DOHH2 (cell line): ENCODE data around the gene CCDC39.
"Not testable (repeated sequence)": the region's sequence is repeated elsewhere in the genome, so short reads cannot be mapped to it uniquely, and the experiment has no call there.

Source experiments
- H3F3A ChIP-seq: fragments of 200-600 bp; sonication (generic), shearing (Covaris generic); 2 replicates; pipeline ENCODE4 v1.6.0; 2016; ENCODE audit warnings: antibody characterized with exemption, mild to moderate bottlenecking; ENCODE audit not compliant: control insufficient read depth, insufficient read depth
- H3K27ac ChIP-seq: fragments of 200-600 bp; sonication (generic); 2 replicates; pipeline ENCODE4 v1.5.1; 2014; ENCODE audit warnings: low read depth, mild to moderate bottlenecking, low read length, moderate library complexity
- H3K27me3 ChIP-seq: fragments of 200-600 bp; sonication (generic); 2 replicates; pipeline ENCODE4 v1.6.1; 2014; ENCODE audit warnings: mild to moderate bottlenecking, low read length, mixed read lengths; ENCODE audit not compliant: control insufficient read depth
- H3K36me3 ChIP-seq: fragments of 200-600 bp; sonication (generic); 2 replicates; pipeline ENCODE4 v1.6.1; 2014; ENCODE audit warnings: mild to moderate bottlenecking, low read length, moderate library complexity, mixed read lengths; ENCODE audit not compliant: control insufficient read depth
- H3K4me1 ChIP-seq: fragments of 200-600 bp; sonication (generic); 2 replicates; pipeline ENCODE4 v1.6.1; 2014; ENCODE audit warnings: mild to moderate bottlenecking, low read length, mixed read lengths; ENCODE audit not compliant: control insufficient read depth
- H3K4me2 ChIP-seq: fragments of 200-600 bp; sonication (generic); 2 replicates; pipeline ENCODE4 v1.6.0; 2014; ENCODE audit warnings: mild to moderate bottlenecking, low read length, moderate library complexity
- H3K4me3 ChIP-seq: fragments of 200-600 bp; sonication (generic); 2 replicates; pipeline ENCODE4 v1.5.1; 2014; ENCODE audit warnings: mild to moderate bottlenecking, low read length, mixed read lengths
- H3K79me2 ChIP-seq: fragments of 200-600 bp; sonication (generic); 2 replicates; pipeline ENCODE4 v1.6.1; 2014; ENCODE audit warnings: mild to moderate bottlenecking, low read length, mixed read lengths; ENCODE audit not compliant: control insufficient read depth
- H3K9me2 ChIP-seq: fragments of 200-600 bp; sonication (generic); replicated peaks from 2 replicates; pipeline ENCODE4 v1.6.1; 2014; ENCODE audit warnings: mild to moderate bottlenecking, low read length, mixed read lengths; ENCODE audit not compliant: control insufficient read depth
- H3K9me3 ChIP-seq: fragments of 200-600 bp; sonication (generic); 2 replicates; pipeline ENCODE4 v1.6.1; 2014; ENCODE audit warnings: antibody characterized with exemption, low read length, mixed read lengths; ENCODE audit not compliant: control insufficient read depth, insufficient read depth
- H4K20me1 ChIP-seq: fragments of 200-600 bp; sonication (generic); 2 replicates; pipeline ENCODE4 v1.6.0; 2014; ENCODE audit warnings: low read depth, mild to moderate bottlenecking, antibody characterized with exemption, low read length, moderate library complexity; ENCODE audit not compliant: control insufficient read depth, insufficient read depth
- CTCF ChIP-seq: fragments of 200-600 bp; sonication (generic); IDR thresholded peaks from one replicate; pipeline ENCODE4 v1.5.1; 2014; ENCODE audit warnings: antibody characterized with exemption, mild to moderate bottlenecking, low read depth, low read length; ENCODE audit not compliant: poor library complexity, severe bottlenecking
- EZH2phosphoT487 ChIP-seq: fragments of 200-600 bp; sonication (generic); IDR thresholded peaks from 2 replicates; pipeline ENCODE4 v1.6.1; 2017; ENCODE audit warnings: borderline replicate concordance, mild to moderate bottlenecking, antibody characterized with exemption, low read length, moderate library complexity, mixed read lengths

The CCDC39 gene

DNA sequence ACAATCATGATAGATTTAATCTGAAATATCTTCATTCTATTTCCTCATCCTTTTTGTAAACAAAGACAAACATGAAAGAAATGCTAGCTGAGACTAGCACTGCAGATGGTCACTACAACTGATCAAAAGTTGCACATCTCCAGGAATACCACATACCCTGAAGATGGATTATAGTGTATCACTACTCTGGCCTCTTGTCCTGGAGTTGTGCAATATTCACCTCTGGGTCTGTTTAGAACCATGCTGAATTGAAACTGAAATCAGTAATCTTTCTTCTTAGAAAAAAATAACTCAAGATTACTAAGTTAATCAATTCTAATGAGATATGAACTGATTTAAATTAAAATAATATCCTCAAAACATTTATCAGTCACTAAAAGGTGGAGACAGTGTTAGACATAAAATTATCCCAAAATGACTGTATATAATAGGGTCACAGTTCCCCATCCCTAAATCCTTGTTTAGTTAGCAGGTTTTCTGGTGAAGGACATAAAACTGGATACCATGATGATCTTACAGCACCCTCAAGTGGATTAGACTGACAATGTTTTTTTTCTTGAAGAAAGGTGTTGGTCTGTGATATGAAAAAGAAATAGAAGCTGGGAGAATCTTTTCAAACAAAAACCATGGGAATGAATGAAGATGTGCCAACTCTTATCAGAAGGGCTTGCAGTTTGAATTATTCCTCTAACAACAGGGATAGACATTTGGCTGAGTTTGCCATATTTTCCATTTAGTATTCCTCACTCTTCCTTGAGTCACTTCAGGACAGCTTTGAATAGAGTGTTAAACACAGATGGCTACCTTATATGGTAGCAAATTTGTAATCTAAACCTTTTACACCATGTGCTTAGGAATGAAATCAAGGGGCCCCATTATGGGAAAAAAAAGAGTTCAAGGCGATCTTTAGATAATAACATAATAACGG lies 84.4 kb downstream of the CCDC39 start:
- no peaks in the 10 kb centered on the region for H3K79me2 ChIP-seq
- H3K9me2 ChIP-seq, result no peaks in the 10 kb centered on the region
- no peak overlapping the region for H3K4me2 ChIP-seq
- H3K36me3 ChIP-seq, result no peaks in the 10 kb centered on the region
- H3K4me3 ChIP-seq, result no peak overlapping the region
- no peaks in the 10 kb centered on the region for H4K20me1 ChIP-seq
- H3K27ac ChIP-seq, result no peak overlapping the region
- H3F3A ChIP-seq, result no peaks in the 10 kb centered on the region
- H3K4me1 ChIP-seq, result no peaks in the 10 kb centered on the region
- H3K27me3 ChIP-seq, result no peaks in the 10 kb centered on the region
- no peaks in the 10 kb centered on the region for H3K9me3 ChIP-seq
- TF ChIP-seq CTCF (peak; percentile 41), EZH2phosphoT487 (no peak)

DNA sequence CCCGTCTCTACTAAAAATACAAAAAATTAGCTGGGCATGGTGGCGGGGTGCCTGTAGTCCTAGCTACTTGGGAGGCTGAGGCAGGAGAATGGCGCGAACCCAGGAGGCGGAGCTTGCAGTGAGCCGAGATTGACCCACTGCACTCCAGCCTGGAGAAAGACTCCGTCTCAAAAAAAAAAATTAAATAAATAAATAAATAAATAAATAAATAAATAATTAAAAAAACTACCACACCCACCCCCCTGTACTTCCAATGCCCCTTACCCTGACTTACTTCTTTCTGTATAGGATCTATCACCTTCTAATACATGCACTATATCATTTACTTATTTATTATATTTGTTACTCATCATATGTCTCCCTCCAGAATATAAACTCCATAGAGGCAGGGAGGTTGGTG lies 85.7 kb downstream of the CCDC39 start:
- H3K4me3 ChIP-seq, H3K9me3 ChIP-seq, H3F3A ChIP-seq, H4K20me1 ChIP-seq, H3K9me2 ChIP-seq, H3K27me3 ChIP-seq, H3K36me3 ChIP-seq, H3K27ac ChIP-seq, H3K79me2 ChIP-seq, H3K4me1 ChIP-seq, H3K4me2 ChIP-seq: not testable (repeated sequence)

DNA sequence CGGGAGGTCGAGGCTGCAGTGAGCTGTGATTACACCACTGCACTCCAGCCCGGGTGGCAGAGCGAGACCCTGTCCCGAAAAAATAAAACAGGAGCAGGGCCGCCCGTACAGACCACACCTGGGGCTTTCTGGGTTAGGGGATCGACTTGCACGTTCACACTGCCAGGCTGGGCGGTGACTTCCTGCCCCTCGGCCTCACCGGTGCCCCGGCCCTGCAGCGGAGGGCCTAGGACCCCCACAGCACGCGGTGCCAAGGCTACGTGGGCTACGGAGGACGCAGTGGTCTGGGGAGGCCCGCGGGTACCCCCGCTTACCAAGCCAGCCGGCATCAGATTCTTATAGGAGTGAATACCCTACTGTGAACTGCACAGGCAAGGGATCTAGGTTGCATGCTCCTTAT lies 88.9 kb downstream of the CCDC39 start:
- H3K79me2 ChIP-seq, result no peaks in the 10 kb centered on the region
- peaks cover under 1% of the 10 kb centered on the region; the same call in 1 of the 2 replicates for H3K27me3 ChIP-seq
- H3K4me2 ChIP-seq, result no peak overlapping the region
- no peaks in the 10 kb centered on the region for H3K9me3 ChIP-seq
- no peaks in the 10 kb centered on the region for H3K9me2 ChIP-seq
- no peaks in the 10 kb centered on the region for H3K4me1 ChIP-seq
- TF ChIP-seq CTCF (no peak), EZH2phosphoT487 (no peak)
- no peaks in the 10 kb centered on the region for H4K20me1 ChIP-seq
- H3K4me3 ChIP-seq, result no peak overlapping the region
- H3K36me3 ChIP-seq, result no peaks in the 10 kb centered on the region
- no peak overlapping the region for H3K27ac ChIP-seq
- H3F3A ChIP-seq, result no peaks in the 10 kb centered on the region

- TF ChIP-seq CTCF (no peak), EZH2phosphoT487 (no peak)
- no peaks in the 10 kb centered on the region for H3K9me3 ChIP-seq
- no peaks in the 10 kb centered on the region for H3K79me2 ChIP-seq
- no peak overlapping the region for H3K27ac ChIP-seq
- no peaks in the 10 kb centered on the region for H4K20me1 ChIP-seq
- no peaks in the 10 kb centered on the region for H3K4me1 ChIP-seq
- no peaks in the 10 kb centered on the region for H3F3A ChIP-seq
- peaks cover 5% of the 10 kb centered on the region; the same call in 1 of the 2 replicates for H3K27me3 ChIP-seq
- no peak overlapping the region for H3K4me2 ChIP-seq
- H3K36me3 ChIP-seq, result no peaks in the 10 kb centered on the region
- H3K4me3 ChIP-seq, result no peak overlapping the region
- H3K9me2 ChIP-seq, result no peaks in the 10 kb centered on the region
Measured at GRCh38 chr3:180580934-180581333, 98.4 kb downstream of the CCDC39 start.
